OCI-LY1 (cell line): ENCODE data around the gene POMP.

Experiments
- H2AFZ ChIP-seq: fragments of 200-600 bp; sonication (generic), shearing (Covaris generic); 2 replicates; pipeline ENCODE4 v1.6.0; 2014; ENCODE audit warnings: antibody characterized with exemption, mild to moderate bottlenecking, low read length
- H3F3A ChIP-seq: fragments of 200-600 bp; sonication (generic), shearing (Covaris generic); 2 replicates; pipeline ENCODE4 v1.6.0; 2014; ENCODE audit warnings: mild to moderate bottlenecking, antibody characterized with exemption, low read length, moderate library complexity; ENCODE audit not compliant: insufficient read depth
- H3K27ac ChIP-seq: fragments of 200-600 bp; sonication (generic); 2 replicates; pipeline ENCODE4 v1.5.1; 2014; ENCODE audit warnings: low read length, mixed run types, mild to moderate bottlenecking, low read depth; ENCODE audit not compliant: poor library complexity, severe bottlenecking
- H3K27me3 ChIP-seq: fragments of 200-600 bp; sonication (generic); 2 replicates; pipeline ENCODE4 v1.6.0; 2014; ENCODE audit warnings: antibody characterized with exemption, mild to moderate bottlenecking, low read length, moderate library complexity; ENCODE audit not compliant: insufficient read depth
- H3K36me3 ChIP-seq: fragments of 200-600 bp; sonication (generic); 2 replicates; pipeline ENCODE4 v1.6.1; 2014; ENCODE audit warnings: mild to moderate bottlenecking, antibody characterized with exemption, low read length, moderate library complexity, mixed read lengths; ENCODE audit not compliant: insufficient read depth
- H3K4me1 ChIP-seq: fragments of 200-600 bp; sonication (generic); 2 replicates; pipeline ENCODE4 v1.5.1; 2014; ENCODE audit warnings: mild to moderate bottlenecking, low read length, moderate library complexity; ENCODE audit not compliant: insufficient read depth, severe bottlenecking
- H3K4me2 ChIP-seq: fragments of 200-600 bp; sonication (generic), shearing (Covaris generic); 2 replicates; pipeline ENCODE4 v1.6.1; 2014; ENCODE audit warnings: low read length
- H3K4me3 ChIP-seq: fragments of 200-600 bp; sonication (generic); 2 replicates; pipeline ENCODE4 v1.5.1; 2014; ENCODE audit warnings: low read length, low read depth, mild to moderate bottlenecking, mixed read lengths; ENCODE audit not compliant: poor library complexity, severe bottlenecking
- H3K79me2 ChIP-seq: fragments of 200-600 bp; shearing (Covaris generic); 2 replicates; pipeline ENCODE4 v1.6.1; 2016; ENCODE audit warnings: mixed run types, low read length, mixed read lengths; ENCODE audit not compliant: insufficient read depth
- H3K9ac ChIP-seq: fragments of 200-600 bp; sonication (generic), shearing (Covaris generic); 2 replicates; pipeline ENCODE4 v1.6.1; 2014; ENCODE audit warnings: mild to moderate bottlenecking, low read length, mixed read lengths
- H3K9me2 ChIP-seq: fragments of 200-600 bp; sonication (generic), shearing (Covaris generic); 2 replicates; pipeline ENCODE4 v1.6.1; 2014; ENCODE audit warnings: low read depth, mild to moderate bottlenecking, low read length, mixed read lengths
- H3K9me3 ChIP-seq: fragments of 200-600 bp; shearing (Covaris generic); 2 replicates; pipeline ENCODE4 v1.6.1; 2014; ENCODE audit warnings: low read length, mixed read lengths
- H4K20me1 ChIP-seq: fragments of 200-600 bp; sonication (generic), shearing (Covaris generic); 2 replicates; pipeline ENCODE4 v1.6.0; 2016; ENCODE audit warnings: mild to moderate bottlenecking, low read length; ENCODE audit not compliant: insufficient read depth
- CTCF ChIP-seq: fragments of 200-600 bp; sonication (generic), shearing (Covaris generic); IDR thresholded peaks from 2 replicates; pipeline ENCODE4 v1.5.1; 2017; ENCODE audit warnings: mild to moderate bottlenecking, antibody characterized with exemption, low read length, moderate library complexity, mixed read lengths
- EZH2 ChIP-seq: fragments of 200-600 bp; sonication (generic), shearing (Covaris generic); IDR thresholded peaks from 2 replicates; pipeline ENCODE4 v1.8.0; 2017; ENCODE audit warnings: borderline replicate concordance, mixed run types, mild to moderate bottlenecking, antibody characterized with exemption, low read length, moderate library complexity, mixed read lengths

Gene POMP

GRCh38 chr13:28615916-28616446 is 42.9 kb upstream of the POMP start:
- Histone ChIP-seq H3K79me2 (no peaks in the 10 kb centered on the region), H3K9me3 (no peaks in the 10 kb centered on the region), H3K4me3 (no peak overlapping the region), H3K9me2 (no peaks in the 10 kb centered on the region), H3K9ac (no peak overlapping the region), H4K20me1 (no peaks in the 10 kb centered on the region), H3K36me3 (no peaks in the 10 kb centered on the region), H3K27me3 (no peaks in the 10 kb centered on the region), H2AFZ (no peak overlapping the region), H3K27ac (no peak overlapping the region), H3F3A (no peaks in the 10 kb centered on the region), H3K4me1 (no peaks in the 10 kb centered on the region), H3K4me2 (no peak overlapping the region)
- TF ChIP-seq EZH2 (no peak), CTCF (no peak)

- H3K79me2 ChIP-seq: no peaks in the 10 kb centered on the region
- no peak for TF ChIP-seq EZH2
- no peak for TF ChIP-seq CTCF
- no peaks in the 10 kb centered on the region for H3K27me3 ChIP-seq
- no peak overlapping the region for H3K4me2 ChIP-seq
- no peak overlapping the region for H3K27ac ChIP-seq
- no peaks in the 10 kb centered on the region for H3F3A ChIP-seq
- H3K4me3 ChIP-seq: no peak overlapping the region
- no peaks in the 10 kb centered on the region for H3K9me3 ChIP-seq
- no peaks in the 10 kb centered on the region for H3K36me3 ChIP-seq
- no peaks in the 10 kb centered on the region for H3K9me2 ChIP-seq
- H3K9ac ChIP-seq: no peak overlapping the region
- no peaks in the 10 kb centered on the region for H3K4me1 ChIP-seq
- H4K20me1 ChIP-seq: no peaks in the 10 kb centered on the region
- H2AFZ ChIP-seq: no peak overlapping the region
These were observed 40.5 kb upstream of the POMP start for GRCh38 chr13:28618230-28618994.

GRCh38 chr13:28620011-28620830 is 38.7 kb upstream of the POMP start:
- no peaks in the 10 kb centered on the region for H4K20me1 ChIP-seq
- no peak overlapping the region for H3K4me3 ChIP-seq
- H3K36me3 ChIP-seq: no peaks in the 10 kb centered on the region
- H2AFZ ChIP-seq: no peak overlapping the region
- H3F3A ChIP-seq: no peaks in the 10 kb centered on the region
- no peaks in the 10 kb centered on the region for H3K9me3 ChIP-seq
- H3K9ac ChIP-seq: no peak overlapping the region
- no peaks in the 10 kb centered on the region for H3K4me1 ChIP-seq
- no peaks in the 10 kb centered on the region for H3K27me3 ChIP-seq
- H3K9me2 ChIP-seq: no peaks in the 10 kb centered on the region
- no peaks in the 10 kb centered on the region for H3K79me2 ChIP-seq
- H3K4me2 ChIP-seq: no peak overlapping the region
- no peak overlapping the region for H3K27ac ChIP-seq
- TF ChIP-seq EZH2 (no peak), CTCF (no peak)
